Measurements from ENCODE around the gene HEPACAM2. TPM values are rescaled to one million over a fixed set of nuclear protein-coding genes. Genes with fewer than 3 reads are reported as not detected.

HEPACAM2 gene
- total RNA-seq, result not detected in 3 replicates
- long read RNA-seq, result 0 reads

- peaks cover under 1% of the 10 kb centered on the region for H3K4me1 Mint-ChIP-seq (ENCODE audit: low read depth)
These were observed at the start of gene HEPACAM2 for GRCh38 chr7:93226310-93226709. Gene HEPACAM2 (minus strand): TSS chr7:93226469.

GRCh38 chr7:93265220-93265619, 39.0 kb upstream of the HEPACAM2 start:
- no peaks in the 10 kb centered on the region for H3K9me3 Mint-ChIP-seq (ENCODE audit: low read depth)
- H3K4me3 Mint-ChIP-seq (ENCODE audit: unreplicated experiment), result no peak overlapping the region
- DNase-seq (ENCODE audit: low spot score), result no peak
- H3K27me3 Mint-ChIP-seq (ENCODE audit: low read depth), result no peaks in the 10 kb centered on the region
- TF ChIP-seq CTCF (IDR thresholded peaks at IDR 0.05), result no peak
- peaks cover 5% of the 10 kb centered on the region for H3K36me3 Mint-ChIP-seq (ENCODE audit: low read depth)
- H3K27ac Mint-ChIP-seq (ENCODE audit: unreplicated experiment), result no peak overlapping the region
- H3K4me1 Mint-ChIP-seq (ENCODE audit: low read depth), result no peaks in the 10 kb centered on the region

More at GRCh38 chr7:93226310-93226709, at the start of gene HEPACAM2:
- Mint-ChIP-seq H3K4me3 (ENCODE audit: unreplicated experiment) (no peak within 1 kb of the TSS), H3K27ac (ENCODE audit: unreplicated experiment) (no peak within 1 kb of the TSS), H3K9me3 (ENCODE audit: low read depth) (no peaks in the 10 kb centered on the region), H3K27me3 (ENCODE audit: low read depth) (peaks cover 44% of the 10 kb centered on the region), H3K36me3 (ENCODE audit: low read depth) (no peaks in the 10 kb centered on the region)
- DNase-seq (ENCODE audit: low spot score), result no peak
- TF ChIP-seq CTCF (IDR thresholded peaks at IDR 0.05), result no peak

GRCh38 chr7:93262535-93262934, 36.3 kb upstream of the HEPACAM2 start:
- Mint-ChIP-seq H3K27me3 (ENCODE audit: low read depth) (no peaks in the 10 kb centered on the region), H3K4me1 (ENCODE audit: low read depth) (peaks cover 7% of the 10 kb centered on the region), H3K36me3 (ENCODE audit: low read depth) (peaks cover 5% of the 10 kb centered on the region), H3K27ac (ENCODE audit: unreplicated experiment) (no peak overlapping the region), H3K4me3 (ENCODE audit: unreplicated experiment) (no peak overlapping the region), H3K9me3 (ENCODE audit: low read depth) (no peaks in the 10 kb centered on the region)
- no peak for DNase-seq (ENCODE audit: low spot score)
- no peak for TF ChIP-seq CTCF (IDR thresholded peaks at IDR 0.05)

- Mint-ChIP-seq H3K4me1 (ENCODE audit: low read depth) (peaks cover 7% of the 10 kb centered on the region), H3K9me3 (ENCODE audit: low read depth) (no peaks in the 10 kb centered on the region), H3K27ac (ENCODE audit: unreplicated experiment) (no peak overlapping the region), H3K36me3 (ENCODE audit: low read depth) (peaks cover 4% of the 10 kb centered on the region), H3K4me3 (ENCODE audit: unreplicated experiment) (no peak overlapping the region), H3K27me3 (ENCODE audit: low read depth) (no peaks in the 10 kb centered on the region)
- no peak for DNase-seq (ENCODE audit: low spot score)
- no peak for TF ChIP-seq CTCF (IDR thresholded peaks at IDR 0.05)
These were observed 32.4 kb upstream of the HEPACAM2 start for GRCh38 chr7:93258661-93259060.

GRCh38 chr7:93249491-93250148, 23.4 kb upstream of the HEPACAM2 start:
- H3K36me3 Mint-ChIP-seq (ENCODE audit: low read depth), result no peaks in the 10 kb centered on the region
- H3K27me3 Mint-ChIP-seq (ENCODE audit: low read depth), result no peaks in the 10 kb centered on the region
- TF ChIP-seq CTCF (IDR thresholded peaks at IDR 0.05), result no peak
- H3K4me1 Mint-ChIP-seq (ENCODE audit: low read depth), result peaks cover 28% of the 10 kb centered on the region
- no peak overlapping the region for H3K27ac Mint-ChIP-seq (ENCODE audit: unreplicated experiment)
- no peak overlapping the region for H3K4me3 Mint-ChIP-seq (ENCODE audit: unreplicated experiment)
- no peaks in the 10 kb centered on the region for H3K9me3 Mint-ChIP-seq (ENCODE audit: low read depth)
- DNase-seq (ENCODE audit: low spot score), result no peak
